ENCODE data around the gene PHRF1.

The PHRF1 gene

DNA sequence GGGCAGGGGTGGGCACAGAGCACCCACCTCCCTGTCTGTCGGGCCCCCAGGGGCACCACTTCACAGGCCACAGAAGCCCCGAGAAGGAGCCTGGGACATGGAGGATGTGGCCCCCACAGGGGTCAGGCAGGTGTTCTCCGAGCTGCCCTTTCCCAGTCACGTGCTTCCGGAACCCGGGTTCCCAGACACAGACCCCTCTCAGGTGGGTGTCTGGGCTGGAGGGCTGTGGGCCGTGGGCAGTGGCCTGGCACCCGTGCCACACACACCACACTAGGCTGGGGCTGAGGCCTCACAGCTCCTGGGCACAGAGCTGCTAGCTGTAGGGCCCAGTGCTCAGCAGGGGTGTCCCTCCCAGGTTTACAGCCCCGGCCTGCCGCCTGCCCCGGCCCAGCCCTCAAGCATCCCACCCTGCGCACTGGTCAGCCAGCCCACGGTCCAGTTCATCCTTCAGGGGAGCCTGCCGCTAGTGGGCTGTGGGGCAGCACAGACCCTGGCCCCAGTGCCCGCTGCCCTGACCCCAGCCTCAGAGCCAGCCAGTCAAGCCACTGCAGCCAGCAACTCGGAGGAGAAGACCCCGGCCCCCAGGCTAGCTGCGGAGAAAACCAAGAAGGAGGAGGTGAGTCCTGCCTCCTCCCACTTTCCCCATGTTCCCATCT, 34.0 kb downstream of the PHRF1 start:
- Histone ChIP-seq H3K4me3 (ENCODE audit: low read length) (no peak overlapping the region), H3K4me1 (ENCODE audit: insufficient read depth, low read length) (peaks cover 5% of the 10 kb centered on the region), H3K36me3 (ENCODE audit: insufficient read depth, low read length) (peaks cover 80% of the 10 kb centered on the region), H2AFZ (ENCODE audit: low read depth, low read length) (no peak overlapping the region), H3K27me3 (ENCODE audit: insufficient read depth, low read length) (no peaks in the 10 kb centered on the region), H3K9me3 (ENCODE audit: low read length) (no peaks in the 10 kb centered on the region)

DNA sequence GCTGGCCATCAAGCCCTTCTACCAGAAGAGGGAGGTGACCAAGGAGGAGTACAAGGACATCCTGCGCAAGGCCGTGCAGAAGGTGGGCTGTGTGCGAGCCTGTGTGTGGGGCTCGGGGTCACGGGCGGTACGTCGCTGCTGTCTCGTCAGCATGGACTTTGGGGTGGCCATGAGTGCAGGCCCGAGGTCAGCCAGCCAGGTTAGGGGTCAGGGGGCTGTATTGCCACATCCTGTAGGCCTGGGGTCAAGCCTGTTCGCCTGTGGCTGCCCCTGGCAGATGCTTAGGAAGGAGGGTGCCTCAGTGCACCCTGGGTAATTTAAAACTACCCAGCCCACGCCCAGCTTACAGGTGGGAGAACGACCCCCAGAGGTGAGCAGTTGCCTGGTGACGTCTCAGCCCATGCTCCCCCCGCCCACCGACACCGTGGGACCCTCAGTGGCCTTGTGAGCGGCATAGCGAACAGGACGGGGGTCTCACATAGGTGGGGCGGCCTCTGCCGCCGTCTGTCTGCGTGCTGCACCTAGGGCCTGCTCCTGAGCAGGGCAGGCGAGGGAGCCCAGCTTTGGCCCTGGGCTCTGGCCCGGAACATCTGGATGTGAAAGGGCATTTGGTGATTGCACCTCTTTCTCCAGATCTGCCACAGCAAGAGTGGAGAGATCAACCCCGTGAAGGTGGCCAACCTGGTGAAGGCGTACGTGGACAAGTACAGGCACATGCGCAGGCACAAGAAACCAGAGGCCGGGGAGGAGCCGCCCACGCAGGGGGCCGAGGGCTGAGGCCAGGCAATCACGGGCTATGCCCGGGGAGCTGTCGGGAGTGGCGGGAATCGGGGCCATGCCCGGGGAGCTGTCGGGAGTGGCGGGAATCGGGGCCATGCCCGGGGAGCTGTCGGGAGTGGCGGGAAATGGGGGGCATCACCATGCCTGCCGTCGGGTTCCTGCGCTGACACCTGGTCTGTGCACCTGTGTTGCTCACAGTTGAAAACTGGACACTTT, 35.0 kb downstream of the PHRF1 start:
- Histone ChIP-seq H3K4me1 (ENCODE audit: insufficient read depth, low read length) (peaks cover 11% of the 10 kb centered on the region), H3K27me3 (ENCODE audit: insufficient read depth, low read length) (no peaks in the 10 kb centered on the region), H2AFZ (ENCODE audit: low read depth, low read length) (no peak overlapping the region), H3K4me3 (ENCODE audit: low read length) (no peak overlapping the region), H3K9me3 (ENCODE audit: low read length) (no peaks in the 10 kb centered on the region), H3K36me3 (ENCODE audit: insufficient read depth, low read length) (peaks cover 69% of the 10 kb centered on the region)

DNA sequence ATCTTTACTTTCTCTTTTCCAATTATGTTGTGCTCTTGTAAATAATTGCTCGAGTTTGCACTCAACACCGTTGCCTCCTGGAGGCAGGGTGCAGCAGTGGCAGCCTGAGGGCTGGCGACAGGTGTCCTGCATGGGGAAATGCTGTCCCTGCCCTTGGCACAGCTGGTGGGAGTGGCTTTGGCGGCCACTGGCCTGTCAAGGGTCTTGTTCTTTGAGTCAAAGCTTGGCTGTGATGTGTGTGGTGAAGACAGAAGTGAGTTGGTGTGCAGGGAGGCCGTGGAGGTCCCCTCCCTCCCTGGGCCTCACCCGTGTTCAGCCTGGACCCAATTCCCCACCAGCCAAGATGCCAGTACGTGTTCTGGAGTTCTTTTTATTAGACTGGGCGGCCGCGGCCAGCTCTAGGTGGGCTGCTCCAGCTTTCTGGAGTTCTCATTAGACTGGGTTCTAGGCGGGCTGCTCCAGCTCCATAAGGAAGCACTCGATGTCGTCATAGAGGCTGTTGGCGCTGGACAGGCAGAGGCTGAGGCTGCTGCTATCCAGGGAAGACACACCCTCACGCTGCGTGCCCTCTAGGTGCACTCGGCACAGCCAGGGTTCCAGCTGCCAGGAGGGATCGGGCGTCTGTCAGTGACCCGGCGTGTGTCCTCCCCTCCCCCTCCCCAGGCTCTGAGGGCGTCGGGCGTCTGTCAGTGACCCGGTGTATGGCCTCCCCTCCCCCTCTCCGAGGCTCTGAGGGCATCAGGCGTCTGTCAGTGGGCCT, 36.1 kb downstream of the PHRF1 start:
- H2AFZ ChIP-seq (ENCODE audit: low read depth, low read length) = no peak overlapping the region
- no peaks in the 10 kb centered on the region for H3K9me3 ChIP-seq (ENCODE audit: low read length)
- H3K36me3 ChIP-seq (ENCODE audit: insufficient read depth, low read length) = peaks cover 59% of the 10 kb centered on the region
- H3K27me3 ChIP-seq (ENCODE audit: insufficient read depth, low read length) = no peaks in the 10 kb centered on the region
- H3K4me3 ChIP-seq (ENCODE audit: low read length) = no peak overlapping the region
- peaks cover 11% of the 10 kb centered on the region for H3K4me1 ChIP-seq (ENCODE audit: insufficient read depth, low read length)

DNA sequence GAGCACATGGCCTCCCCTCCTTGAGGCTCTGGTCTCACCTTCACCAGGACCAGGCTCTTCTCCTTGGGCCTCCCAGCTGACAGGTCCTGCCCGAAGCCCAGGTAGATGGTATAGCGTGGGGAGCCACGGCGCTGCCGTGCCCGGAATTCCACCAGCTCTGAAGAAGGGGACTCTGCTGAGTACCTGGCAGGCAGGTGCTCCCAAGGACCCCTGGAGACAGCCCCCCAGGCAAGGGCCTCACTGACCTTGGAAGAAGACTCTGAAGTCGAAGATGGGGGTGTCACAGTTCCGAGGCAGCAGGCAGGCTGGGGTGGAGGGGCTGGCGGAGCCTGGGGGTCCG, 36.7 kb downstream of the PHRF1 start:
- Histone ChIP-seq H3K36me3 (ENCODE audit: insufficient read depth, low read length) (peaks cover 56% of the 10 kb centered on the region), H3K4me1 (ENCODE audit: insufficient read depth, low read length) (peaks cover 11% of the 10 kb centered on the region), H3K4me3 (ENCODE audit: low read length) (no peak overlapping the region), H3K9me3 (ENCODE audit: low read length) (no peaks in the 10 kb centered on the region), H2AFZ (ENCODE audit: low read depth, low read length) (no peak overlapping the region), H3K27me3 (ENCODE audit: insufficient read depth, low read length) (no peaks in the 10 kb centered on the region)

DNA sequence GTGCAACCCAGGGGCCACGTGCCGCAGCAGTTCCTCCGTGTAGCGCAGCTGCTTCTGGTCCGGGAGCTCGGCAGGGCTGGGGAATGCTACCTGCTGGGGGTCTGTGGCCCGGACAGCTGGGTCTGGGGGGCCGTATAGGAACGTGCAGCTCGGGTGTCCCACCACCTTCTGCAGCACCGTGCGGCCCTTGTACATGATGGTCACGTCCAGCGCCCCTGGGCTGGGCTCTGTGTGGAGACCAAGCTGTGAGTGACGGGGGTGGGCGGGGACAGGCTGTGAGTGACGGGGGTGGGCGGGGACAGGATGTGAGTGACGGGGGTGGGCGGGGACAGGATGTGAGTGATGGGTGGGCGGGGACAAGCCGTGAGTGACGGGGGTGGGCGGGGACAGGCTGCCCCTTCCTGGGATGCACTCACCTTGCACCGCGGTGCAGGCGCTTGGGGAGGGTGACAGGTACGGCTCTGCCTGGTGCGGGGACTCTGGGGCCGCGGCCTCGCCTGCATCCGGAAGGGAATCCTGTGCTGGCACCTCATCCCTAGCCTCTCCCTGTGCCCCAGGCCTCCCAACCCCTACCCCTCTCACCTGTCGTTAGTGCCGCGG, 37.2 kb downstream of the PHRF1 start:
- no peak overlapping the region for H2AFZ ChIP-seq (ENCODE audit: low read depth, low read length)
- peaks cover 11% of the 10 kb centered on the region for H3K4me1 ChIP-seq (ENCODE audit: insufficient read depth, low read length)

DNA sequence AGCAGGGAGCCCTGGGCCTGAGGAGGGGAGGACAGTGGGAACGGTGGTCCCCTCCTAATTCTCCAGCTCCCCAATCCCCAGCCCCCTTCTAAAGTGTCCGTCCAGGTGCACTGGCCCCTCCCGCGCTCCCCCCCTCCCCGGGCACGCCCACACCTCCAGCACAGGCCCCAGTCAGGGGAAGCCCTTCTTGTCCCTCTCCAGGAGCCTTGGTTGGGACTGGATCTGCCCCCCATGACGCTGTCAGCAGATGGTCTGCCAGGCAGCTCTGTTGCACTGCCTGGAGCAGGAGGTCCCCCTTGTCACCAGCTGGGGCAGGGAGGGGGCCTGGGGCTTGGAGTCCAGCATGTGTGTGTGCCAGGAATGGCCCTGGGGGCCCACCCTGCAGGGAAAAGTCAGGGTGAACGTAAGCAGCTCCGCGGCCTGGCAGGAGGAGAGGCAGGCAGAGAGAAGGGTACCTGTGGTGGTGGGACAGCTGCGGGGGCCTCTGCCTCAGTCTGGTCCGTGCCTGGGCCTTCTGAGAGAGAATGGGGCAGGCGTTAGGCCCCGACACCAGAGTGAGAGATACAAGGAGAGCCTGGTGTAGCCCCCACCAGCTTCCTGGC, 37.9 kb downstream of the PHRF1 start:
- H3K27me3 ChIP-seq (ENCODE audit: insufficient read depth, low read length) = no peaks in the 10 kb centered on the region

More for the DNA sequence above, 37.2 kb downstream of the PHRF1 start:
- peaks cover 55% of the 10 kb centered on the region for H3K36me3 ChIP-seq (ENCODE audit: insufficient read depth, low read length)
- H3K9me3 ChIP-seq (ENCODE audit: low read length) = no peaks in the 10 kb centered on the region
- H3K4me3 ChIP-seq (ENCODE audit: low read length) = no peak overlapping the region
- no peaks in the 10 kb centered on the region for H3K27me3 ChIP-seq (ENCODE audit: insufficient read depth, low read length)

DNA sequence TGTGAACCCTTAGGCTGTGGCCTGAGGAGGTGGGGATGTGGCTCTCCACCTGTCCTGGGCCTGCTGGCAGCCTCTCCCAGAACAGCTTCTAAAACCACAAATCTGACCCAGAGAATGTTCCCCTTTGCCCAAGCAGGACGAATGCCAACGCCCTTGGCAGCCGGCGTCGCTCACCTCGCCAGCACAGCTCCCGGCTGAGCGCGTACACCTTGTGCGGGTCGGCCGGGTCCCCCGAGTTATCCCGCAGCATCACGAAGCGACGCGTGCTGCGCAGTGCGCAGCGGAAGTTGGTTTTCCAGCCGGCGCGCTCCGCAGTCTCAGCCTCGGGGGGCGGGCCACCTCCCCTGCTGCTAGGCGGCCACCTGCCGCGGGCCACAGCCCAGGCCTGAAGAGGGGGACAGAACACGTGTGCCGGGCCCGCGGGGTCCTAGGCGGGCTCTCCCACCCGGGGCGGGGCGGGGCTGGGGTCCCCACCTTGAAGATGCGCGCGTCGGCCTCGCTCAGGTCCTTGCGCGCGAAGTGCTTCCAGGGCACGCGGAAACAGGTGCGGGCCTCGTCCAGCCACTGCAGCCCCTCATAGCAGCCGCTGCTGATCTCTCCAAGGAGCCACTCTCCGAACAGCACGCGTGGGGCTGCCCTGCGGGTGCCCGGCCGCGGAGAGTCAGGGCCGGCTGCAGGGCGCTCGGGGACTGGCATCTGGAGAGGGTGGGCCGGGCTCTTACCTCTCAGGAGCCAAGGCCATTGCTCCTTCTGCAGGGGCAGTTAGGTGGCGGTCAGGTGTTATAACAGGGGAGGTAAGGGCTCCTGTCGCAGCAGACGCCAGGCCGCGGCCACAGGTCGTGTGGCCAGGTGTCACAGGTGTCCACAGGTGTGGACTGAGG, 38.6 kb downstream of the PHRF1 start:
- Histone ChIP-seq H3K36me3 (ENCODE audit: insufficient read depth, low read length) (peaks cover 43% of the 10 kb centered on the region), H3K4me3 (ENCODE audit: low read length) (peak overlapping the region; percentile 62), H3K27me3 (ENCODE audit: insufficient read depth, low read length) (no peaks in the 10 kb centered on the region), H2AFZ (ENCODE audit: low read depth, low read length) (peak overlapping the region; percentile 3), H3K9me3 (ENCODE audit: low read length) (no peaks in the 10 kb centered on the region), H3K4me1 (ENCODE audit: insufficient read depth, low read length) (peaks cover 11% of the 10 kb centered on the region)

More for the DNA sequence above, 37.9 kb downstream of the PHRF1 start:
- Histone ChIP-seq H3K4me3 (ENCODE audit: low read length) (no peak overlapping the region), H2AFZ (ENCODE audit: low read depth, low read length) (no peak overlapping the region), H3K4me1 (ENCODE audit: insufficient read depth, low read length) (peaks cover 11% of the 10 kb centered on the region), H3K9me3 (ENCODE audit: low read length) (no peaks in the 10 kb centered on the region), H3K36me3 (ENCODE audit: insufficient read depth, low read length) (peaks cover 49% of the 10 kb centered on the region)

DNA sequence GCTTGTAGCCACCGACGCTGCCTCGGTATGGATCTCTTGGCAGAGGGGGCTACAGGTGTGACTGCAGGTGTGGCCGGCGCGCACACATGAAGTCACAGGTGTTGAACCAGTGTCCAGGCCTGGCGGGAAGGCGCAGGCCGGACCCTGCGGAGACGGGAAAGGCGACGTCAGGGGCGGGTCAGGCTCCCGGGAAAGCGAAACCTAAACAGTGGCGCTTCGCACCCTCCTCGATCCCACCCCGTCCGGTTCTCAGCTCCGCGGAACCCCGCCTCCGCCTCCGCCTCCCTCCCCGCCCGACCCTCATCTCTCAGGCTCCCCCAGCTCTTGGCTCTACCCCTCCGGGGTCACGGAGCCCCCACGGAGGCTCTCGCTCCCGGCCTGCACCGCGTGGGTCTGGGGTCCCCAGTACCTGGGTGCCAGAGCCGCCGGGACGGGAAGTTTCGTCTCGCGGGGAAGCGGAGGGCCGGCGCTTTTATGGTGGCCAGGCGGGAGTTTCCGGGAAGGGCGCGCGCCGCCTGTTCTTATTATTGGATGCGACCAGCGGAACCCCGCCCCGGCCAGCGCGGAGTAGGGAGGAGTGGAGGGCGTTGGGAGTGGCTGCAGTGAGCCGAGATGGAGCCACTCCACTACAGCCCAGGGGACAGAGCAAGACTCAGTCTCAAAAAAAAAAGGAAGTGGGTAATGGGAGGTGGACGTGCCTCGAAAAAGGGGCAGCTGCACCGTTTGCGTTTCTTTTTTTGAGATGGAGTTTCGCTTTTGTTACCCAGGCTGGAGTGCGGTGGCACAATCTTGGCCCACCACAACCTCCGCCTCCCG, 39.4 kb downstream of the PHRF1 start, which contains the start of gene IRF7:
IRF7 (minus strand) TSS at position 447 of the 816 bp plus-strand sequence. CDS start 586 bp downstream, outside the sequence.
- peak within 1 kb of the TSS; percentile 62 for H3K4me3 ChIP-seq (ENCODE audit: low read length)
- peak within 1 kb of the TSS; percentile 3 for H2AFZ ChIP-seq (ENCODE audit: low read depth, low read length)
- no peaks in the 10 kb centered on the region for H3K27me3 ChIP-seq (ENCODE audit: insufficient read depth, low read length)
- H3K36me3 ChIP-seq (ENCODE audit: insufficient read depth, low read length) = peaks cover 35% of the 10 kb centered on the region
- H3K9me3 ChIP-seq (ENCODE audit: low read length) = no peaks in the 10 kb centered on the region
- H3K4me1 ChIP-seq (ENCODE audit: insufficient read depth, low read length) = peaks cover 11% of the 10 kb centered on the region

DNA sequence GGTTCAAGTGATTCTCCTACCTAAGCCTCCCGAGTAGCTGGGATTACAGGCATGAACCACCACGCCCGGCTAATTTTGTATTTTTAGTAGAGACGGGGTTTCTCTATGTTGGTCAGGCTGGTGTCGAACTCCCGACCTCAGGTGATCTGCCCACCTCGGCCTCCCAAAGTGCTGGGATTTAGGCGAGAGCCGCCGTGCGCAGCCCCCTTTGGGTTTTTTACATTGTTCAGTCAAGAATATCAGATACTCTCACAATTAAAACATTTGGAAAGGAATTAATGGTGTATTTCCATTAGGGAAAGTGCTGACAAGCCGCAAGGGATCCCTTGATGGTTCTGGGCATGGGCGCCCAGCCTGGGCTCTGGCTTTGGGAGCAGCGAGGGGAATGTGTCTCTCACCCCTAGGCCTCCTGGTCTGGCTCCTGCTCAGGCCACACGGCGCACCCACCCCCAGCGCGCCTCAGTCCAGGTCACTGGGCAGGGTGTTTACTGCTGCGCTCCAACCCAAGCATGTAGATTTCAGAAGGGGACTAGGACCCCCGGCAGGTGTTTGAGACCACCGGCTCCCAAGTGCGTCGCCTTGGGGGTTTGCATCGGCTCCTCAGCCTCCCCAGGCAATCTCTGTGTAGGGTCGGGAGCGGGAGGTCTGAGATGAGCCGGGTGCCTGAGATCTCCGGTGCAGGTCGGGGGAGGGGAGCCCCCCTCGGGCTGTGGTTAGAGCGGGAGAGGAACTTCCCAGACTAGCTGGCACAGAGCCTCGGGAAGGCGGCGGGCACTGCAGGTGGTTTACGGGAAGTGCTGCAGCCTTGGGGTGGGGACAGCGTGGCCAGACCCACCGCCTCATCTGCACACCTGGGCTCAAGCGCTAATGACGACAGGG, 40.3 kb downstream of the PHRF1 start:
- no peaks in the 10 kb centered on the region for H3K27me3 ChIP-seq (ENCODE audit: insufficient read depth, low read length)
- H3K9me3 ChIP-seq (ENCODE audit: low read length) = no peaks in the 10 kb centered on the region
- peaks cover 11% of the 10 kb centered on the region for H3K4me1 ChIP-seq (ENCODE audit: insufficient read depth, low read length)
- H3K36me3 ChIP-seq (ENCODE audit: insufficient read depth, low read length) = peaks cover 26% of the 10 kb centered on the region
- peak overlapping the region; percentile 3 for H2AFZ ChIP-seq (ENCODE audit: low read depth, low read length)
- peak overlapping the region; percentile 62 for H3K4me3 ChIP-seq (ENCODE audit: low read length)

DNA sequence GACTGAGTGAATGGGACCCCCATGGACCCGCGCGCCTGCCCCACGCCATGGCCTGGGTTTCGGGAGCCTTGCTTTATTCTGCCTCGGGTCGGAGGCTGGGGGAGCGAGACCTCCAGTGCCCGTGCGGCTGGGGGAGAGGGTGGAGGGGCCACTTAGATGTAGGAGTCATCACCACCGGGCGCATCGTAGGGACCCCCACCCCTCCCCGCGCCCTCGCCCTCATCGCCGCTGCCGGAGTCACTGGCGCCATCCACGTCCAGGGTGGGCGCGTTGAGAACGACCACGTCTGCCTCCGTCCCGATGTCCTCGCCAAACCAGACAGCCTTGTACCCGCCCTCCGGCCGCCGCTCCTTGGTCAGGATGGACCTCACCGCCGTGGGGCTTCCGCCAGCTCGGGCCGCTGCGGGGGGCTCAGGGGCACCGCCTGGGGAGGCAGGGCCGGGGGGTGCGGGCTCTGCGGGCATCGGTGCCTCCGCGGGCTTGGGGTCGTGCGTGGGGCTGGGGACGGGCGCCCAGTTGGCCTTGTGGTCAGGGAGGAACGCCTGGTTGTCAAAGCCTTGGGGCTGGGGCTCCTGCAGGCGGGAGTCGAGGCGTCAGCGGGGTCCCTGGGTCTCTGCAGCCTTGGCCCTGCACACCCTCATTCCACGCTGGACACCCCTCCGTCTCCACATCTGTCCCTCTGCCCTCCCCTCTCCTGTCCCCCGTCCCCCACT, 41.1 kb downstream of the PHRF1 start:
- Histone ChIP-seq H2AFZ (ENCODE audit: low read depth, low read length) (no peak overlapping the region), H3K4me1 (ENCODE audit: insufficient read depth, low read length) (peaks cover 11% of the 10 kb centered on the region), H3K27me3 (ENCODE audit: insufficient read depth, low read length) (no peaks in the 10 kb centered on the region), H3K4me3 (ENCODE audit: low read length) (no peak overlapping the region), H3K36me3 (ENCODE audit: insufficient read depth, low read length) (peaks cover 19% of the 10 kb centered on the region), H3K9me3 (ENCODE audit: low read length) (no peaks in the 10 kb centered on the region)

Measured in neuron (in vitro differentiated cells).